Stimulated activated CD4-positive, alpha-beta T cell treated with anti-CD3 and anti-CD28 coated beads, Interleukin-2, amount 100 ng/mL, for 48 hours (primary cell): ENCODE measurements around the gene TMEM273.
"Not testable (repeated sequence)": the region's sequence is repeated elsewhere in the genome, so short reads cannot be mapped to it uniquely, and the experiment has no call there.

ENCODE experiments used
- DNase-seq, 2 donors: peaks; one replicate each; pipeline ENCODE4 v3.0.0-alpha.2; 2020

TMEM273 gene

GRCh38 chr10:49204119-49204518 lies 15.9 kb upstream of the TMEM273 start:
- no peak for DNase-seq

- no peak for DNase-seq
Observed at GRCh38 chr10:49202266-49202665, 14.1 kb upstream of the TMEM273 start.

GRCh38 chr10:49200854-49201253 lies 12.7 kb upstream of the TMEM273 start:
- no peak for DNase-seq

- no peak for DNase-seq
Observed at GRCh38 chr10:49197171-49197570, 9.0 kb upstream of the TMEM273 start.

GRCh38 chr10:49195864-49196263 lies 7.7 kb upstream of the TMEM273 start:
- not testable (repeated sequence) for DNase-seq

- DNase-seq: no peak
Observed at GRCh38 chr10:49194212-49194920, 6.2 kb upstream of the TMEM273 start.

GRCh38 chr10:49191349-49191748 lies 3.2 kb upstream of the TMEM273 start:
- DNase-seq: no peak

GRCh38 chr10:49189422-49189821 lies 1.2 kb upstream of the TMEM273 start:
- no peak for DNase-seq

GRCh38 chr10:49187044-49187484 lies 1.1 kb downstream of the TMEM273 start:
- no peak for DNase-seq

- no peak for DNase-seq
Observed at GRCh38 chr10:49186613-49187012, 1.6 kb downstream of the TMEM273 start.

GRCh38 chr10:49185213-49185612 lies 3.0 kb downstream of the TMEM273 start:
- DNase-seq: no peak

- no peak for DNase-seq
Observed at GRCh38 chr10:49184642-49185111, 3.5 kb downstream of the TMEM273 start.

GRCh38 chr10:49183596-49184542 lies 4.3 kb downstream of the TMEM273 start:
- no peak for DNase-seq

GRCh38 chr10:49182776-49183175 lies 5.4 kb downstream of the TMEM273 start:
- no peak for DNase-seq

GRCh38 chr10:49180444-49180860 lies 7.7 kb downstream of the TMEM273 start:
- DNase-seq: no peak

GRCh38 chr10:49179699-49180443 lies 8.3 kb downstream of the TMEM273 start:
- no peak for DNase-seq

GRCh38 chr10:49178489-49179471 lies 9.4 kb downstream of the TMEM273 start:
- no peak for DNase-seq

GRCh38 chr10:49177391-49178355 lies 10.5 kb downstream of the TMEM273 start:
- DNase-seq: peak; percentile 54 to 57

- DNase-seq: no peak
Observed at GRCh38 chr10:49176310-49177268, 11.6 kb downstream of the TMEM273 start.
